Activated CD4-positive, alpha-beta T cell treated with anti-CD3 and anti-CD28 coated beads, Interleukin-2, amount 10 ng/mL, durations not matched to agents 7 days and 5 days (primary cell): ENCODE results near the gene SYCP2. TPM values are rescaled to one million over a fixed set of nuclear protein-coding genes. Genes with fewer than 3 reads are reported as not detected.
"Not testable (repeated sequence)": the region's sequence is repeated elsewhere in the genome, so short reads cannot be mapped to it uniquely, and the experiment has no call there.

Experiments used
- CTCF ChIA-PET: fragments of 350-600 bp; sonication (Branson Sonifier 250); formaldehyde crosslinking; loops from one replicate; lab custom pipeline; 2021; ENCODE audit warnings: antibody characterized with exemption; lab: Charles Lee
- POLR2A ChIA-PET: fragments of 350-600 bp; sonication (Branson Sonifier 250); formaldehyde crosslinking; loops from one replicate; lab custom pipeline; 2021; ENCODE audit warnings: antibody characterized with exemption; lab: Charles Lee
- DNase-seq: peaks from one replicate; pipeline ENCODE4 v3.0.0-alpha.2; 2020
- H3K27ac Mint-ChIP-seq: one replicate; pipeline ENCODE4 v1.8.0; 2021; ENCODE audit warnings: mild to moderate bottlenecking, moderate library complexity, mixed read lengths
- H3K27me3 Mint-ChIP-seq: one replicate; pipeline ENCODE4 v1.8.0; 2021; ENCODE audit warnings: mixed read lengths
- H3K36me3 Mint-ChIP-seq: one replicate; pipeline ENCODE4 v1.8.0; 2021; ENCODE audit warnings: low read depth, mixed read lengths
- H3K4me1 Mint-ChIP-seq: one replicate; pipeline ENCODE4 v1.8.0; 2021; ENCODE audit warnings: mixed read lengths
- H3K4me3 Mint-ChIP-seq: one replicate; pipeline ENCODE4 v1.8.0; 2021; ENCODE audit warnings: mild to moderate bottlenecking, moderate library complexity, mixed read lengths
- H3K9me3 Mint-ChIP-seq: one replicate; pipeline ENCODE4 v1.8.0; 2021; ENCODE audit warnings: mixed read lengths
- total RNA-seq, 2 experiments: library from RNA; stranded (reverse); gene quantifications; one replicate each; pipeline ENCODE4 v1.2.3, GENCODE V29; 2021

SYCP2 gene
- total RNA-seq, 2 experiments from 2014 or later, result 7.6 to 9.1 TPM

- DNase-seq, result no peak
- ChIA-PET POLR2A (no interaction called here), CTCF (interaction anchor here (0.8 kb wide), 1 partner anchor 9 kb away, joined by 3 read pairs; no protein-coding TSS in a partner anchor)
- no peak overlapping the region for H3K27ac Mint-ChIP-seq
- H3K36me3 Mint-ChIP-seq, result no peaks in the 10 kb centered on the region
- no peak overlapping the region for H3K4me3 Mint-ChIP-seq
- peaks cover 25% of the 10 kb centered on the region for H3K27me3 Mint-ChIP-seq
- no peaks in the 10 kb centered on the region for H3K4me1 Mint-ChIP-seq
- H3K9me3 Mint-ChIP-seq, result no peaks in the 10 kb centered on the region
Measured at GRCh38 chr20:59925359-59925758, 8.1 kb downstream of the SYCP2 start.

DNA sequence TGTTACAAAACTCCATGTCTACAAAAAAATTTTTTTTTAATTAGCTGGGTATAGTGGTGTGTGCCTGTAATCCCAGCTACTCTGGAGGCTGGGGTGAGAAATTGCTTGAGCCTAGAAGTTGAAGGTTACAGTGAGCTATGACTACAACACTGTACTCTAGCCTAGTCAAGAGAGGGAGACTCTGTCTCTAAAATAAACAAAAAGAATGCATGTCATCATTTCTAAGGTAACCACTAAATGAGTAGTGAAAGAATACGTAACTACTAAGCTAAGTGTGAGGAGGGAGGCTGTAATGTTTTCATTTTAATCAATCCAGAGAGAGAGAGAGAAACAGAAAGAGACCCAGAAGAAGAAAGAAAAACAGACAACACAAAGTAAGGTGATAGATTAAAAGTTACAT lies 9.9 kb downstream of the SYCP2 start:
- Mint-ChIP-seq H3K9me3 (no peaks in the 10 kb centered on the region), H3K27ac (no peak overlapping the region), H3K36me3 (no peaks in the 10 kb centered on the region), H3K27me3 (peaks cover 22% of the 10 kb centered on the region), H3K4me3 (no peak overlapping the region), H3K4me1 (no peaks in the 10 kb centered on the region)
- ChIA-PET CTCF (no interaction called here), POLR2A (no interaction called here)
- DNase-seq, result no peak

GRCh38 chr20:59920944-59921343 lies 12.5 kb downstream of the SYCP2 start:
- POLR2A ChIA-PET, result interaction anchor here (0.5 kb wide), 1 partner anchor 208 kb away, joined by 5 read pairs; no protein-coding TSS in a partner anchor
- DNase-seq, result no peak
- no peak overlapping the region for H3K4me3 Mint-ChIP-seq
- CTCF ChIA-PET, result no interaction called here
- no peaks in the 10 kb centered on the region for H3K9me3 Mint-ChIP-seq
- peaks cover 18% of the 10 kb centered on the region for H3K27me3 Mint-ChIP-seq
- no peaks in the 10 kb centered on the region for H3K4me1 Mint-ChIP-seq
- no peak overlapping the region for H3K27ac Mint-ChIP-seq
- no peaks in the 10 kb centered on the region for H3K36me3 Mint-ChIP-seq

DNA sequence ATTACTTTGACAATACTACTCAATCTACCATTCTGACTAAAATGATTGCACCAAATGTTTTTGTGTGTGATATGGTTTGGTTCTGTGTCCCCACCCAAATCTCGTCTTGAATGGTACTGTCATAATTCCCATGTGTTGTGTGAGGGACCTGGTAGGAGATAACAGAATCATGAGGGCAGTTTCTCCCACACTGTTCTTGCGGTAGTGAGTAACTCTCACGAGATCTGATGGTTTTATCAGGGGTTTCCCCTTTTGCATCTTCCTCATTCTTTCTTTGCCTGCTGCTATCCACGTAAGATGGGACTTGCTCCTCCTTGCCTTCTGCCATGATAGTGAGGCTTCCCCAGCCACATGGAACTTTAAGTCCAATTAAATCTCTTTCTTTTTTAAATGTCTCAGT lies 20.8 kb downstream of the SYCP2 start:
- no peaks in the 10 kb centered on the region for H3K36me3 Mint-ChIP-seq
- no peaks in the 10 kb centered on the region for H3K27me3 Mint-ChIP-seq
- ChIA-PET POLR2A (no interaction called here), CTCF (no interaction called here)
- H3K27ac Mint-ChIP-seq, result no peak overlapping the region
- H3K9me3 Mint-ChIP-seq, result no peaks in the 10 kb centered on the region
- H3K4me1 Mint-ChIP-seq, result no peaks in the 10 kb centered on the region
- H3K4me3 Mint-ChIP-seq, result no peak overlapping the region
- DNase-seq, result no peak

GRCh38 chr20:59911041-59911440 lies 22.4 kb downstream of the SYCP2 start:
- Mint-ChIP-seq H3K4me3 (no peak overlapping the region), H3K27ac (no peak overlapping the region), H3K4me1 (no peaks in the 10 kb centered on the region), H3K9me3 (no peaks in the 10 kb centered on the region), H3K36me3 (no peaks in the 10 kb centered on the region), H3K27me3 (peaks cover 3% of the 10 kb centered on the region)
- ChIA-PET CTCF (interaction anchor here (3.7 kb wide), 1 partner anchor 23 kb away, joined by 8 read pairs; the partner anchor contains the start of gene SYCP2), POLR2A (no interaction called here)
- no peak for DNase-seq

GRCh38 chr20:59908855-59909254 lies 24.6 kb downstream of the SYCP2 start:
- H3K27ac Mint-ChIP-seq, result no peak overlapping the region
- no peaks in the 10 kb centered on the region for H3K4me1 Mint-ChIP-seq
- ChIA-PET CTCF (interaction anchor here (3.7 kb wide), 1 partner anchor 25 kb away, joined by 8 read pairs; the partner anchor contains the start of gene SYCP2), POLR2A (no interaction called here)
- H3K4me3 Mint-ChIP-seq, result no peak overlapping the region
- H3K27me3 Mint-ChIP-seq, result peaks cover 3% of the 10 kb centered on the region
- no peaks in the 10 kb centered on the region for H3K9me3 Mint-ChIP-seq
- DNase-seq, result no peak
- no peaks in the 10 kb centered on the region for H3K36me3 Mint-ChIP-seq

- H3K36me3 Mint-ChIP-seq, result no peaks in the 10 kb centered on the region
- H3K4me3 Mint-ChIP-seq, result no peak overlapping the region
- H3K27me3 Mint-ChIP-seq, result peaks cover 12% of the 10 kb centered on the region
- no peaks in the 10 kb centered on the region for H3K4me1 Mint-ChIP-seq
- CTCF ChIA-PET, result no interaction called here
- POLR2A ChIA-PET, result no interaction called here
- H3K27ac Mint-ChIP-seq, result no peak overlapping the region
- no peaks in the 10 kb centered on the region for H3K9me3 Mint-ChIP-seq
- no peak for DNase-seq
Measured at GRCh38 chr20:59903621-59904020, 29.8 kb downstream of the SYCP2 start.

DNA sequence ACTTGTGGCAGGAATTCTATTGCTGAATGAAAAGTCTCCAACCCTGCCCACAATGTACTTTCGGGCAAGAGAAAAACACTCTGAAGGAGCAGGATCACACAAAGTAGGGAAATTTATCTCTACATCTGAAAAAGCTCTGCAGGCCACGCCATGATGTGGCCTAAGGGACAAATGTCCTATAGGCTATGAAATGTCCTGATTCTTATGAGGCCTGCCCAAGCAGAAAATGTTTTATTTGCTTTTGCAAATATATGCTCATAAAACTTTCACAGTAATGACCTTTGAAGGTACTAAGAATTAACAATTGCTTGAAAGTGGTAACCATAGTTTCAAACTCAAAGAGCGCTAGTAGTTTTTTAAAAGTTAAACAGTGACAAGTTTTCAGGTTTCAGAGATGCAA lies 31.0 kb downstream of the SYCP2 start:
- Mint-ChIP-seq H3K27me3 (peaks cover 12% of the 10 kb centered on the region), H3K36me3 (no peaks in the 10 kb centered on the region), H3K4me1 (no peaks in the 10 kb centered on the region), H3K4me3 (no peak overlapping the region), H3K9me3 (no peaks in the 10 kb centered on the region), H3K27ac (no peak overlapping the region)
- ChIA-PET CTCF (no interaction called here), POLR2A (no interaction called here)
- DNase-seq, result no peak

- Mint-ChIP-seq H3K9me3 (no peaks in the 10 kb centered on the region), H3K4me1 (no peaks in the 10 kb centered on the region), H3K27me3 (peaks cover 6% of the 10 kb centered on the region), H3K27ac (no peak overlapping the region), H3K36me3 (no peaks in the 10 kb centered on the region), H3K4me3 (no peak overlapping the region)
- ChIA-PET POLR2A (interaction anchor here (0.6 kb wide), 1 partner anchor 1893 kb away, joined by 4 read pairs; no protein-coding TSS in a partner anchor), CTCF (no interaction called here)
- no peak for DNase-seq
Measured at GRCh38 chr20:59895908-59896307, 37.5 kb downstream of the SYCP2 start.

GRCh38 chr20:59891581-59891980 lies 41.9 kb downstream of the SYCP2 start:
- no peak overlapping the region for H3K27ac Mint-ChIP-seq
- no peaks in the 10 kb centered on the region for H3K9me3 Mint-ChIP-seq
- H3K4me3 Mint-ChIP-seq, result no peak overlapping the region
- H3K36me3 Mint-ChIP-seq, result peaks cover 3% of the 10 kb centered on the region
- DNase-seq, result no peak
- CTCF ChIA-PET, result no interaction called here
- H3K27me3 Mint-ChIP-seq, result peaks cover 2% of the 10 kb centered on the region
- H3K4me1 Mint-ChIP-seq, result no peaks in the 10 kb centered on the region
- POLR2A ChIA-PET, result no interaction called here

DNA sequence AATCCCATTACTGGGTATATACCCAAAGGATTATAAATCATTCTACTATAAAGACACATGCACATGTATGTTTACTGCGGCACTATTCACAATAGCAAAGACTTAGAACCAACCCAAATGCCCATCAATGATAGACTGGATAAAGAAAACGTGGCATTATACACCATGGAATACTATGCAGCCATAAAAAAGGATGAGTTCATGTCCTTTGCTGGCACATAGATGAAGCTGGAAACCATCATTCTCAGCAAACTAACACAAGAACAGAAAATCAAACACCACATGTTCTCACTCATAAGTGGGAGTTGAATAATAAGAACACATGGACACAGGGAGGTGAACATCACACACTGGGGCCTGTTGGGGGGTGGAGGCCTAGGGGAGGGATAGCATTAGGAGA lies 43.4 kb downstream of the SYCP2 start:
- CTCF ChIA-PET, H3K4me3 Mint-ChIP-seq, H3K27ac Mint-ChIP-seq, DNase-seq, H3K27me3 Mint-ChIP-seq, POLR2A ChIA-PET, H3K36me3 Mint-ChIP-seq, H3K4me1 Mint-ChIP-seq, H3K9me3 Mint-ChIP-seq: not testable (repeated sequence)

GRCh38 chr20:59888050-59888449 lies 45.4 kb downstream of the SYCP2 start:
- H3K9me3 Mint-ChIP-seq, result no peaks in the 10 kb centered on the region
- no peaks in the 10 kb centered on the region for H3K27me3 Mint-ChIP-seq
- H3K4me3 Mint-ChIP-seq, result no peak overlapping the region
- DNase-seq, result no peak
- H3K4me1 Mint-ChIP-seq, result no peaks in the 10 kb centered on the region
- H3K27ac Mint-ChIP-seq, result no peak overlapping the region
- ChIA-PET POLR2A (no interaction called here), CTCF (no interaction called here)
- peaks cover 3% of the 10 kb centered on the region for H3K36me3 Mint-ChIP-seq

DNA sequence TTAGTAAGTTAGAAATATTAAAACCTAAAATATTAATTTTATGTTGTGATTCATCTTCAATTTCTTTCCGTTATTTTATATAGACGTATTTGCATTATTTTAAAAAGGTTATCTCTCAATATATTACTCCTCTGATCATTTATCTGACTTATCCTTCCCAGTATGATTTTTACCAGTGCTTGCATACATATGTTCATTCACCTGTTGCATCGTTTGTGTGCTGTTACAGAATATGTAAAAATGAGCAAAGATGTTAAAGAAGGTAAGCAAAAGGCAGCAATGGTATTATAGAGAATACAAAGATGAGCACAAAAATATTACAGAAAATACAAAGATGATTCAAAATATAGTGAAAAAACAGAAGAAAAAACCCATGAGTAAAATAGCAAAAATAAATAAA lies 48.9 kb downstream of the SYCP2 start:
- no peak for DNase-seq
- H3K4me1 Mint-ChIP-seq, result no peaks in the 10 kb centered on the region
- H3K36me3 Mint-ChIP-seq, result no peaks in the 10 kb centered on the region
- POLR2A ChIA-PET, result no interaction called here
- H3K4me3 Mint-ChIP-seq, result no peak overlapping the region
- CTCF ChIA-PET, result no interaction called here
- H3K9me3 Mint-ChIP-seq, result no peaks in the 10 kb centered on the region
- no peak overlapping the region for H3K27ac Mint-ChIP-seq
- no peaks in the 10 kb centered on the region for H3K27me3 Mint-ChIP-seq

- ChIA-PET CTCF (no interaction called here), POLR2A (no interaction called here)
- no peak for DNase-seq
- H3K4me1 Mint-ChIP-seq, result no peaks in the 10 kb centered on the region
- no peaks in the 10 kb centered on the region for H3K27me3 Mint-ChIP-seq
- H3K9me3 Mint-ChIP-seq, result no peaks in the 10 kb centered on the region
- H3K36me3 Mint-ChIP-seq, result no peaks in the 10 kb centered on the region
- H3K27ac Mint-ChIP-seq, result no peak overlapping the region
- no peak overlapping the region for H3K4me3 Mint-ChIP-seq
Measured at GRCh38 chr20:59880198-59880597, 53.2 kb downstream of the SYCP2 start.
